ENCODE results near the gene CDH23. TPM values are rescaled to one million over a fixed set of nuclear protein-coding genes. Genes with fewer than 3 reads are reported as not detected.

Gene CDH23
- total and polyA plus RNA-seq, 10 donors: 2.0 to 19.9 (median 11.0) TPM

- intact Hi-C loops (cut with DNase I; ENCODE audit: low total_unique reads): no loop called here
- 86 to 93% (median 90%) methylated on average over 7 of the region's 7 CpGs for WGBS, 5 donors
- H3K4me1 ChIP-seq: no peaks in the 10 kb centered on the region
- H3K36me3 ChIP-seq: no peaks in the 10 kb centered on the region
- H3K27ac ChIP-seq: no peak overlapping the region
- peaks cover 0 to 5% (median 0%) of the 10 kb centered on the region in 7 donors for H3K27me3 ChIP-seq (replicated peaks in 1 of 7)
- DNase-seq: no peak
- H3K4me3 ChIP-seq: no peak overlapping the region
- H3K9me3 ChIP-seq: no peaks in the 10 kb centered on the region
- TF ChIP-seq, protein P1, sequence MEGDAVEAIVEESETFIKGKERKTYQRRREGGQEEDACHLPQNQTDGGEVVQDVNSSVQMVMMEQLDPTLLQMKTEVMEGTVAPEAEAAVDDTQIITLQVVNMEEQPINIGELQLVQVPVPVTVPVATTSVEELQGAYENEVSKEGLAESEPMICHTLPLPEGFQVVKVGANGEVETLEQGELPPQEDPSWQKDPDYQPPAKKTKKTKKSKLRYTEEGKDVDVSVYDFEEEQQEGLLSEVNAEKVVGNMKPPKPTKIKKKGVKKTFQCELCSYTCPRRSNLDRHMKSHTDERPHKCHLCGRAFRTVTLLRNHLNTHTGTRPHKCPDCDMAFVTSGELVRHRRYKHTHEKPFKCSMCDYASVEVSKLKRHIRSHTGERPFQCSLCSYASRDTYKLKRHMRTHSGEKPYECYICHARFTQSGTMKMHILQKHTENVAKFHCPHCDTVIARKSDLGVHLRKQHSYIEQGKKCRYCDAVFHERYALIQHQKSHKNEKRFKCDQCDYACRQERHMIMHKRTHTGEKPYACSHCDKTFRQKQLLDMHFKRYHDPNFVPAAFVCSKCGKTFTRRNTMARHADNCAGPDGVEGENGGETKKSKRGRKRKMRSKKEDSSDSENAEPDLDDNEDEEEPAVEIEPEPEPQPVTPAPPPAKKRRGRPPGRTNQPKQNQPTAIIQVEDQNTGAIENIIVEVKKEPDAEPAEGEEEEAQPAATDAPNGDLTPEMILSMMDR (IDR thresholded peaks at IDR 0.05 in 8 of 11, conservative IDR thresholded peaks at IDR 0.05 in 3 of 11): no peak
- TF ChIP-seq POLR2A (IDR thresholded peaks at IDR 0.05) (no peak), POLR2AphosphoS5 (IDR thresholded peaks at IDR 0.05) (no peak)
These were observed 141.0 kb downstream of the CDH23 start for GRCh38 chr10:71537681-71538080.

DNA sequence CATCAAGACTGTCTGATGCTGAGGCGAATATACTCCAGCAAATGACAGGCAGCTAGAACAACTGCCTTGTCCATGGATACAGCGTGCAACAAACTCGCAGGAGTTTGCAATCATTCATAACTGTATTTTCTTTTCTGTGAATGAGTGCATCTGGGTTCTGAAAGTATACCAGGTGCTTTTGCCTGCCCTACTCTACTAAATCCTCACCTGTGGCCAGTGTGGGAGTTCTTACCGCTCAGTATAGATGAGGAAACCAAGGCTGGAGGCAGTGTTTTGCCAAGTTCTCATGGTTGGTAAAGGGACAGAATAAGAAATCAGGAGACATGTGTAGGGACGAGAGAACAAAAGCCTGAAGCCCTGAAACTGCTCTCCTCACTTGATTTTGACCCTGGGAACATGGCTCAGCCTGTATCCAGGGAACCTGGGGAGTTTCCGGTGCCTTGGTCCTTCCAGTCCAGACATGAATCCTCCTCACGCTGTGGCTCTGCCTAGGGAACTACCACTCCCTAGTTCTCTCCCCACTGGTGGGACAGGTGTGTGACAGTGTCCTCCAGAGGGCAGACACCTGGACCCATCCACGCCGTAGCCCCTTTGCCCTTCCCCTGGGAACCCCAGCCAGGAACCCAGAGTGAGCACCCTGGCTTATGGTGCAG, 142.0 kb downstream of the CDH23 start:
- Histone ChIP-seq H3K36me3 (no peaks in the 10 kb centered on the region), H3K27me3 (replicated peaks in 1 of 7) (peaks cover 0 to 5% (median 0%) of the 10 kb centered on the region in 7 donors), H3K9me3 (no peaks in the 10 kb centered on the region), H3K27ac (no peak overlapping the region), H3K4me3 (no peak overlapping the region), H3K4me1 (peaks cover 0 to 6% (median 0%) of the 10 kb centered on the region in 6 donors)
- 84 to 89% (median 87%) methylated on average over 9 of the region's 9 CpGs for WGBS, 5 donors
- no peak for DNase-seq
- intact Hi-C loops (cut with DNase I; ENCODE audit: low total_unique reads): no loop called here
- no peak for TF ChIP-seq POLR2AphosphoS5 (IDR thresholded peaks at IDR 0.05)
- TF ChIP-seq POLR2A (IDR thresholded peaks at IDR 0.05): no peak
- TF ChIP-seq, protein P1 (IDR thresholded peaks at IDR 0.05 in 8 of 11, conservative IDR thresholded peaks at IDR 0.05 in 3 of 11): no peak

- Histone ChIP-seq H3K4me3 (no peak overlapping the region), H3K4me1 (peaks cover 0 to 6% (median 0%) of the 10 kb centered on the region in 6 donors), H3K36me3 (no peaks in the 10 kb centered on the region), H3K9me3 (no peaks in the 10 kb centered on the region), H3K27ac (no peak overlapping the region), H3K27me3 (replicated peaks in 1 of 7) (peaks cover 0 to 5% (median 0%) of the 10 kb centered on the region in 7 donors)
- no peak for TF ChIP-seq POLR2AphosphoS5 (IDR thresholded peaks at IDR 0.05)
- DNase-seq: no peak
- WGBS, 5 donors: 77 to 92% (median 86%) methylated on average over 2 to 3 of the region's 3 CpGs
- intact Hi-C loops (cut with DNase I; ENCODE audit: low total_unique reads): no loop called here
These were observed 142.9 kb downstream of the CDH23 start for GRCh38 chr10:71539442-71540118.

GRCh38 chr10:71542478-71542877, 145.8 kb downstream of the CDH23 start:
- 86 to 93% (median 90%) methylated on average over 5 to 7 of the region's 7 CpGs for WGBS, 5 donors
- H3K27me3 ChIP-seq (replicated peaks in 1 of 7): no peaks in the 10 kb centered on the region
- DNase-seq: no peak
- peaks cover 0 to 12% (median 0%) of the 10 kb centered on the region in 6 donors for H3K4me1 ChIP-seq
- TF ChIP-seq, protein P1 (IDR thresholded peaks at IDR 0.05 in 8 of 11, conservative IDR thresholded peaks at IDR 0.05 in 3 of 11): no peak
- TF ChIP-seq POLR2A (IDR thresholded peaks at IDR 0.05) (no peak), POLR2AphosphoS5 (IDR thresholded peaks at IDR 0.05) (no peak)
- H3K36me3 ChIP-seq: no peaks in the 10 kb centered on the region
- intact Hi-C loops (cut with DNase I; ENCODE audit: low total_unique reads): no loop called here
- H3K4me3 ChIP-seq: no peak overlapping the region
- no peaks in the 10 kb centered on the region for H3K9me3 ChIP-seq
- H3K27ac ChIP-seq: no peak overlapping the region
